Liver (tissue), 9 donors: ENCODE measurements around the gene SCN3A. TPM values are rescaled to one million over a fixed set of nuclear protein-coding genes. Genes with fewer than 3 reads are reported as not detected.

Source experiments
- DNase-seq: peaks from one replicate; pipeline ENCODE4 v3.0.0-alpha.2; 2017; ENCODE audit warnings: low spot score
- H3K27ac ChIP-seq, 2 donors: one replicate each; pipeline ENCODE4 v1.7.0; 2013; ENCODE audit warnings: inconsistent platforms in 2 of 2, low read length in 2 of 2, control low read depth in 1 of 2, low read depth in 1 of 2, mild to moderate bottlenecking in 1 of 2
- H3K27me3 ChIP-seq, 4 donors: one replicate each; pipeline versions ENCODE4 v1.6.1 to v1.7.0; 2013; ENCODE audit warnings: low read length in 3 of 4, inconsistent platforms in 1 of 4, mild to moderate bottlenecking in 1 of 4, moderate library complexity in 1 of 4; ENCODE audit not compliant: control insufficient read depth in 4 of 4, insufficient read depth in 4 of 4
- H3K36me3 ChIP-seq, 4 donors: one replicate each; pipeline versions ENCODE4 v1.6.1 to v1.7.0; 2013; ENCODE audit warnings: low read length in 3 of 4, mild to moderate bottlenecking in 3 of 4, low read depth in 1 of 4, moderate library complexity in 1 of 4; ENCODE audit not compliant: control insufficient read depth in 4 of 4, insufficient read depth in 3 of 4
- H3K4me1 ChIP-seq, 4 donors: one replicate each; pipeline versions ENCODE4 v1.6.1 to v1.7.0; 2013; ENCODE audit warnings: low read length in 3 of 4, mild to moderate bottlenecking in 3 of 4, moderate library complexity in 1 of 4; ENCODE audit not compliant: control insufficient read depth in 4 of 4, insufficient read depth in 4 of 4
- H3K4me3 ChIP-seq, 3 donors: one replicate each; pipeline versions ENCODE4 v1.6.1 to v1.7.0; 2013; ENCODE audit warnings: low read length in 3 of 3, control low read depth in 1 of 3, low read depth in 1 of 3, mild to moderate bottlenecking in 1 of 3
- H3K9ac ChIP-seq, 2 donors: one replicate each; pipeline ENCODE4 v1.7.0; 2013; ENCODE audit warnings: low read length in 2 of 2, mild to moderate bottlenecking in 2 of 2, moderate library complexity in 2 of 2, control low read depth in 1 of 2, low read depth in 1 of 2
- H3K9me3 ChIP-seq, 4 donors: one replicate each; pipeline versions ENCODE4 v1.6.1 to v1.7.0; 2013; ENCODE audit warnings: low read length in 3 of 4; ENCODE audit not compliant: control insufficient read depth in 4 of 4
- ATF3 ChIP-seq: IDR thresholded peaks from 2 replicates; pipeline ENCODE4 v1.6.1; 2016; ENCODE audit warnings: antibody characterized with exemption
- EGR1 ChIP-seq, 2 donors: IDR thresholded peaks; 2 replicates each; pipeline ENCODE4 v1.6.1; 2016 to 2018; ENCODE audit warnings: antibody characterized with exemption in 2 of 2, low read depth in 2 of 2
- FOXA1 ChIP-seq: IDR thresholded peaks from 2 replicates; pipeline ENCODE4 v1.6.1; 2016; ENCODE audit warnings: antibody characterized with exemption
- FOXA2 ChIP-seq: IDR thresholded peaks from 2 replicates; pipeline ENCODE4 v1.6.1; 2016; ENCODE audit warnings: antibody characterized with exemption
- GABPA ChIP-seq, 2 donors: IDR thresholded peaks in 1 of 2; conservative IDR thresholded peaks in 1 of 2; 2 replicates each; pipeline ENCODE4 v1.6.1; 2016; ENCODE audit warnings: antibody characterized with exemption in 2 of 2, mild to moderate bottlenecking in 1 of 2, moderate library complexity in 1 of 2
- HNF4G ChIP-seq: IDR thresholded peaks from 2 replicates; pipeline ENCODE4 v1.6.1; 2016; ENCODE audit warnings: antibody characterized with exemption
- JUND ChIP-seq, 2 donors: IDR thresholded peaks; 2 replicates each; pipeline ENCODE4 v1.6.1; 2016; ENCODE audit warnings: antibody characterized with exemption in 2 of 2
- MAX ChIP-seq: IDR thresholded peaks from 2 replicates; pipeline ENCODE4 v1.6.1; 2016; ENCODE audit warnings: antibody characterized with exemption
- NR2F2 ChIP-seq: IDR thresholded peaks from 2 replicates; pipeline ENCODE4 v1.6.1; 2016; ENCODE audit warnings: antibody characterized with exemption
- RAD21 ChIP-seq, 2 donors: IDR thresholded peaks; 2 replicates each; pipeline ENCODE4 v1.6.1; 2016; ENCODE audit warnings: antibody characterized with exemption in 2 of 2, mild to moderate bottlenecking in 2 of 2
- REST ChIP-seq: IDR thresholded peaks from 2 replicates; pipeline ENCODE4 v1.6.1; 2016; ENCODE audit warnings: antibody characterized with exemption, mild to moderate bottlenecking
- RXRA ChIP-seq, 2 donors: IDR thresholded peaks; 2 replicates each; pipeline ENCODE4 v1.6.1; 2017 to 2018; ENCODE audit warnings: antibody characterized with exemption in 2 of 2, mild to moderate bottlenecking in 1 of 2
- SP1 ChIP-seq: IDR thresholded peaks from 2 replicates; pipeline ENCODE4 v1.6.1; 2018; ENCODE audit warnings: antibody characterized with exemption, mild to moderate bottlenecking
- TAF1 ChIP-seq: conservative IDR thresholded peaks from 2 replicates; pipeline ENCODE4 v1.6.1; 2016; ENCODE audit warnings: antibody characterized with exemption, mild to moderate bottlenecking
- YY1 ChIP-seq: IDR thresholded peaks from 2 replicates; pipeline ENCODE4 v1.6.1; 2016; ENCODE audit warnings: antibody characterized with exemption, mild to moderate bottlenecking
- WGBS: extraction: QIAGEN DNeasy Blood & Tissue Kit; methylation state at CpG from one replicate; pipeline ENCODE4 v1.1.7; 2013; 5-methylcytosine and 5-hydroxymethylcytosine counted together
- polyA plus RNA-seq, 2 donors: library from polyadenylated mRNA; stranded (reverse) in 1 of 2; unstranded in 1 of 2; fragments of 200-250 nt in 1 of 2; fragments of >200 nt in 1 of 2; fragmentation: Nextera tagmentation in 1 of 2; extraction: Ambion mirVana in 1 of 2; gene quantifications; one replicate each; pipeline versions ENCODE4 v1.2.1 to v1.2.3, GENCODE V29; 2013 to 2015
- total RNA-seq, 2 donors: library from RNA; depleted of rRNA; stranded (reverse); fragments of >200 nt; gene quantifications; one replicate each; pipeline ENCODE4 v1.2.3, GENCODE V29; 2014
- TF ChIP-seq, protein P1 (sequence below): IDR thresholded peaks from 2 replicates; pipeline ENCODE4 v1.6.1; 2016; ENCODE audit warnings: antibody characterized with exemption
- TF ChIP-seq, protein P2 (sequence below): fragments of 150-350 bp; IDR thresholded peaks from 2 replicates; pipeline ENCODE4 v1.5.1; 2017; ENCODE audit warnings: improper control_type of control experiment, low read depth, low read length; ENCODE audit not compliant: missing input control
- donor health status: healthy.
- donor health status: healthy.
- donor health status: healthy.
- donor health status: healthy.
- donor health status: healthy.

The SCN3A gene
- total and polyA plus RNA-seq, 4 donors: 0.05 to 1.0 (median 0.29) TPM

DNA sequence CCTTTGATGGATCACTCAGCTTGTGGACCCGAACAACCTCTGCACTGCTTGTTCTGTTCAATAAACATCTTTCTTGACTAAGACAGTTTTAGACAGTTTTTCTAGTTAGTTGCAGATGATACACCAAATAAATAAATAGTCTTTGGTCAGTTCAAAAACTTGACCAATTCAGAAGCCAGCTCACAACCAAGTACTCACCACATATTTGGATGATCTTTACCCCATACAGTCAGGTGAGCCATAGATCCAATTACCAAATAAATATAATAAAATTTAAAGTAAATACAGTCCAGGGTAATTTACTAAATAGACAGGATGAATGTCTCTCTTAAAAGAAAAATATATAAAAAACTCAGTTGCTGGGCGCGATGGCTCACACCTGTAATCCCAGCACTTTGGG, 18.2 kb downstream of the SCN3A start:
- DNase-seq: no peak
- Histone ChIP-seq H3K27me3 (no peaks in the 10 kb centered on the region), H3K4me1 (no peaks in the 10 kb centered on the region), H3K9ac (no peak overlapping the region), H3K9me3 (no peaks in the 10 kb centered on the region), H3K4me3 (no peak overlapping the region), H3K27ac (no peak overlapping the region), H3K36me3 (no peaks in the 10 kb centered on the region)
- TF ChIP-seq YY1 (no peak), GABPA (IDR thresholded peaks at IDR 0.05 in 1 of 2, conservative IDR thresholded peaks at IDR 0.05 in 1 of 2) (no peak)
- TF ChIP-seq, protein P1, sequence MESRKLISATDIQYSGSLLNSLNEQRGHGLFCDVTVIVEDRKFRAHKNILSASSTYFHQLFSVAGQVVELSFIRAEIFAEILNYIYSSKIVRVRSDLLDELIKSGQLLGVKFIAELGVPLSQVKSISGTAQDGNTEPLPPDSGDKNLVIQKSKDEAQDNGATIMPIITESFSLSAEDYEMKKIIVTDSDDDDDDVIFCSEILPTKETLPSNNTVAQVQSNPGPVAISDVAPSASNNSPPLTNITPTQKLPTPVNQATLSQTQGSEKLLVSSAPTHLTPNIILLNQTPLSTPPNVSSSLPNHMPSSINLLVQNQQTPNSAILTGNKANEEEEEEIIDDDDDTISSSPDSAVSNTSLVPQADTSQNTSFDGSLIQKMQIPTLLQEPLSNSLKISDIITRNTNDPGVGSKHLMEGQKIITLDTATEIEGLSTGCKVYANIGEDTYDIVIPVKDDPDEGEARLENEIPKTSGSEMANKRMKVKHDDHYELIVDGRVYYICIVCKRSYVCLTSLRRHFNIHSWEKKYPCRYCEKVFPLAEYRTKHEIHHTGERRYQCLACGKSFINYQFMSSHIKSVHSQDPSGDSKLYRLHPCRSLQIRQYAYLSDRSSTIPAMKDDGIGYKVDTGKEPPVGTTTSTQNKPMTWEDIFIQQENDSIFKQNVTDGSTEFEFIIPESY: no peak
- TF ChIP-seq, protein P2, sequence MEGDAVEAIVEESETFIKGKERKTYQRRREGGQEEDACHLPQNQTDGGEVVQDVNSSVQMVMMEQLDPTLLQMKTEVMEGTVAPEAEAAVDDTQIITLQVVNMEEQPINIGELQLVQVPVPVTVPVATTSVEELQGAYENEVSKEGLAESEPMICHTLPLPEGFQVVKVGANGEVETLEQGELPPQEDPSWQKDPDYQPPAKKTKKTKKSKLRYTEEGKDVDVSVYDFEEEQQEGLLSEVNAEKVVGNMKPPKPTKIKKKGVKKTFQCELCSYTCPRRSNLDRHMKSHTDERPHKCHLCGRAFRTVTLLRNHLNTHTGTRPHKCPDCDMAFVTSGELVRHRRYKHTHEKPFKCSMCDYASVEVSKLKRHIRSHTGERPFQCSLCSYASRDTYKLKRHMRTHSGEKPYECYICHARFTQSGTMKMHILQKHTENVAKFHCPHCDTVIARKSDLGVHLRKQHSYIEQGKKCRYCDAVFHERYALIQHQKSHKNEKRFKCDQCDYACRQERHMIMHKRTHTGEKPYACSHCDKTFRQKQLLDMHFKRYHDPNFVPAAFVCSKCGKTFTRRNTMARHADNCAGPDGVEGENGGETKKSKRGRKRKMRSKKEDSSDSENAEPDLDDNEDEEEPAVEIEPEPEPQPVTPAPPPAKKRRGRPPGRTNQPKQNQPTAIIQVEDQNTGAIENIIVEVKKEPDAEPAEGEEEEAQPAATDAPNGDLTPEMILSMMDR: no peak
- WGBS: 90% methylated on average over 3 of the region's 3 CpGs

GRCh38 chr2:165182029-165182428, 21.8 kb downstream of the SCN3A start:
- H3K9ac ChIP-seq: no peak overlapping the region
- TF ChIP-seq JUND (IDR thresholded peaks at IDR 0.05) (no peak), YY1 (no peak), NR2F2 (no peak), MAX (no peak), RAD21 (IDR thresholded peaks at IDR 0.05) (no peak), ATF3 (no peak), SP1 (no peak), REST (no peak), HNF4G (no peak), EGR1 (IDR thresholded peaks at IDR 0.05; ENCODE audit: low read depth in 2 of 2) (no peak), FOXA2 (no peak), TAF1 (no peak), GABPA (IDR thresholded peaks at IDR 0.05 in 1 of 2, conservative IDR thresholded peaks at IDR 0.05 in 1 of 2) (no peak), RXRA (IDR thresholded peaks at IDR 0.05) (no peak), FOXA1 (no peak)
- TF ChIP-seq, protein P2: no peak
- TF ChIP-seq, protein P1: no peak
- WGBS: 88% methylated on average over 2 of the region's 2 CpGs

More at GRCh38 chr2:165182029-165182428, 21.8 kb downstream of the SCN3A start:
- Histone ChIP-seq H3K27me3 (no peaks in the 10 kb centered on the region), H3K4me3 (no peak overlapping the region), H3K27ac (no peak overlapping the region), H3K9me3 (no peaks in the 10 kb centered on the region), H3K4me1 (no peaks in the 10 kb centered on the region), H3K36me3 (no peaks in the 10 kb centered on the region)
- DNase-seq: no peak
